Hindlimb muscle (tissue), 1 donor: ENCODE data around the gene COL2A1. TPM values are rescaled to one million over a fixed set of nuclear protein-coding genes. Genes with fewer than 3 reads are reported as not detected.

Experiments
- DNase-seq: peaks from one replicate; pipeline ENCODE4 v3.0.0-alpha.2; 2013
- polyA plus RNA-seq: library from polyadenylated mRNA; unstranded; fragments of 120-200 nt; gene quantifications from one replicate; pipeline ENCODE4 v1.2.1, GENCODE V29; 2013; ENCODE audit not compliant: insufficient read length

COL2A1 gene
- polyA plus RNA-seq, 1 donor, result 6.6 TPM

GRCh38 chr12:47989023-47989417, 15.3 kb downstream of the COL2A1 start:
- DNase-seq, result no peak

GRCh38 chr12:47988073-47989022, 15.9 kb downstream of the COL2A1 start:
- DNase-seq, result no peak

- DNase-seq, result no peak
Measured at GRCh38 chr12:47987411-47988072, 16.7 kb downstream of the COL2A1 start.

- no peak for DNase-seq
Measured at GRCh38 chr12:47986832-47987231, 17.4 kb downstream of the COL2A1 start.

GRCh38 chr12:47986291-47986660, 18.0 kb downstream of the COL2A1 start:
- DNase-seq, result no peak

- DNase-seq, result no peak
Measured at GRCh38 chr12:47985596-47986290, 18.5 kb downstream of the COL2A1 start.

- no peak for DNase-seq
Measured at GRCh38 chr12:47984331-47984801, 19.9 kb downstream of the COL2A1 start.

- no peak for DNase-seq
Measured at GRCh38 chr12:47983541-47984115, 20.6 kb downstream of the COL2A1 start.

GRCh38 chr12:47982770-47983169, 21.5 kb downstream of the COL2A1 start:
- no peak for DNase-seq

- DNase-seq, result no peak
Measured at GRCh38 chr12:47982311-47982710, 22.0 kb downstream of the COL2A1 start.

GRCh38 chr12:47981496-47982260, 22.6 kb downstream of the COL2A1 start:
- DNase-seq, result no peak

- DNase-seq, result no peak
Measured at GRCh38 chr12:47980779-47981495, 23.3 kb downstream of the COL2A1 start.

- no peak for DNase-seq
Measured at GRCh38 chr12:47980197-47980596, 24.1 kb downstream of the COL2A1 start.

- DNase-seq, result no peak
Measured at GRCh38 chr12:47979686-47980085, 24.6 kb downstream of the COL2A1 start.

- no peak for DNase-seq
Measured at GRCh38 chr12:47979166-47979565, 25.1 kb downstream of the COL2A1 start.

- no peak for DNase-seq
Measured at GRCh38 chr12:47978598-47978873, 25.7 kb downstream of the COL2A1 start.

- no peak for DNase-seq
Measured at GRCh38 chr12:47977772-47978597, 26.3 kb downstream of the COL2A1 start.

GRCh38 chr12:47977046-47977771, 27.1 kb downstream of the COL2A1 start:
- DNase-seq, result no peak

- DNase-seq, result no peak
Measured at GRCh38 chr12:47975816-47976215, 28.5 kb downstream of the COL2A1 start.
